HEK293 (cell line): ENCODE measurements around the gene CNOT11.
"Not testable (repeated sequence)": the region's sequence is repeated elsewhere in the genome, so short reads cannot be mapped to it uniquely, and the experiment has no call there.

Source experiments
- TCF7L2 ChIP-seq: IDR thresholded peaks from 2 replicates; pipeline ENCODE4 v1.6.1; 2011; ENCODE audit warnings: low read depth, mild to moderate bottlenecking, inconsistent platforms, low read length, moderate library complexity, borderline replicate concordance
- TRIM28 ChIP-seq: IDR thresholded peaks from 2 replicates; pipeline ENCODE4 v1.6.1; 2011; ENCODE audit warnings: low read length, control low read depth, borderline replicate concordance
- ZBTB1 ChIP-seq: fragments of 450-650 bp; formaldehyde crosslinking; IDR thresholded peaks from 2 replicates; pipeline ENCODE4 v1.5.1; 2016; ENCODE audit warnings: missing biosample characterization, missing genetic modification characterization
- ZFP3 ChIP-seq: fragments of 450-650 bp; formaldehyde crosslinking; IDR thresholded peaks from 2 replicates; pipeline ENCODE4 v1.5.1; 2016; ENCODE audit warnings: low read depth, missing biosample characterization, missing genetic modification characterization
- ZNF155 ChIP-seq: fragments of 450-650 bp; formaldehyde crosslinking; IDR thresholded peaks from 2 replicates; pipeline ENCODE4 v1.5.1; 2016; ENCODE audit warnings: missing biosample characterization, missing genetic modification characterization
- ZNF169 ChIP-seq: fragments of 450-650 bp; formaldehyde crosslinking; IDR thresholded peaks from 2 replicates; pipeline ENCODE4 v1.5.1; 2016; ENCODE audit warnings: missing biosample characterization, missing genetic modification characterization
- ZNF174 ChIP-seq: fragments of 450-650 bp; formaldehyde crosslinking; IDR thresholded peaks from 2 replicates; pipeline ENCODE4 v1.5.0; 2017; ENCODE audit warnings: missing biosample characterization, mild to moderate bottlenecking, missing genetic modification characterization
- ZNF223 ChIP-seq: fragments of 450-650 bp; formaldehyde crosslinking; IDR thresholded peaks from 2 replicates; pipeline ENCODE4 v1.5.1; 2016; ENCODE audit warnings: missing biosample characterization, missing genetic modification characterization
- ZNF510 ChIP-seq: fragments of 450-650 bp; formaldehyde crosslinking; IDR thresholded peaks from 2 replicates; pipeline ENCODE4 v1.5.1; 2018; ENCODE audit warnings: mild to moderate bottlenecking, missing genetic modification characterization, missing biosample characterization; ENCODE audit not compliant: insufficient replicate concordance
- ZNF629 ChIP-seq: fragments of 450-650 bp; formaldehyde crosslinking; IDR thresholded peaks from 2 replicates; pipeline ENCODE4 v1.5.1; 2017; ENCODE audit warnings: missing biosample characterization, missing genetic modification characterization
- TF ChIP-seq, protein P1 (sequence below): fragments of 450-650 bp; formaldehyde crosslinking; IDR thresholded peaks from 2 replicates; pipeline ENCODE4 v1.5.1; 2016; ENCODE audit warnings: missing biosample characterization, missing genetic modification characterization
- TF ChIP-seq, protein P2 (sequence below): fragments of 450-650 bp; formaldehyde crosslinking; IDR thresholded peaks from 2 replicates; pipeline ENCODE4 v1.5.1; 2016; ENCODE audit warnings: missing biosample characterization, missing genetic modification characterization

DNA sequence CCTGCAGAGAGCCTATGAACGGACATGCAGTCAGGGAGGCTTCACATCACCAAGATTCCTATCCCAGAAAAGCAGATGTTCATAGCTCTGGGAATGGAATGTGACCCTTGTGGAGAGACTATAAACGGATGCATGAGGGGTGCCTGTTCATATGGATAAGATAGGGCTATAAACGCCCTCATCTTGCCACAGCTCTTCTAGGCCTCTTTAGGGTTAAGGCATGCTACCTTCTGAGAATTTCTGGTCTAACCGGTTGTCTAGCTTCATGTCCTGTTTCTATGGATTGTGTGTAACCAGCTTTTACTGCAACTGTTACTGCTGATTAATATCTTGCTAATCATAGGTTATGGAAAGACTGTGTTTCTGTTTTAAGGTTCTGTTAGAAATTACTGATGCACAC lies 8.3 kb upstream of the CNOT11 start:
- TF ChIP-seq ZBTB1 (tag by site-specific recombination); ZNF155; ZNF174 (tag by site-specific recombination); TCF7L2; ZNF223; TRIM28; ZNF510 (tag by site-specific recombination); ZNF169; ZNF629 (tag by site-specific recombination); ZFP3 (tag by site-specific recombination): not testable (repeated sequence)
- TF ChIP-seq, protein P1, sequence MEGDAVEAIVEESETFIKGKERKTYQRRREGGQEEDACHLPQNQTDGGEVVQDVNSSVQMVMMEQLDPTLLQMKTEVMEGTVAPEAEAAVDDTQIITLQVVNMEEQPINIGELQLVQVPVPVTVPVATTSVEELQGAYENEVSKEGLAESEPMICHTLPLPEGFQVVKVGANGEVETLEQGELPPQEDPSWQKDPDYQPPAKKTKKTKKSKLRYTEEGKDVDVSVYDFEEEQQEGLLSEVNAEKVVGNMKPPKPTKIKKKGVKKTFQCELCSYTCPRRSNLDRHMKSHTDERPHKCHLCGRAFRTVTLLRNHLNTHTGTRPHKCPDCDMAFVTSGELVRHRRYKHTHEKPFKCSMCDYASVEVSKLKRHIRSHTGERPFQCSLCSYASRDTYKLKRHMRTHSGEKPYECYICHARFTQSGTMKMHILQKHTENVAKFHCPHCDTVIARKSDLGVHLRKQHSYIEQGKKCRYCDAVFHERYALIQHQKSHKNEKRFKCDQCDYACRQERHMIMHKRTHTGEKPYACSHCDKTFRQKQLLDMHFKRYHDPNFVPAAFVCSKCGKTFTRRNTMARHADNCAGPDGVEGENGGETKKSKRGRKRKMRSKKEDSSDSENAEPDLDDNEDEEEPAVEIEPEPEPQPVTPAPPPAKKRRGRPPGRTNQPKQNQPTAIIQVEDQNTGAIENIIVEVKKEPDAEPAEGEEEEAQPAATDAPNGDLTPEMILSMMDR: not testable (repeated sequence)
- TF ChIP-seq, protein P2, sequence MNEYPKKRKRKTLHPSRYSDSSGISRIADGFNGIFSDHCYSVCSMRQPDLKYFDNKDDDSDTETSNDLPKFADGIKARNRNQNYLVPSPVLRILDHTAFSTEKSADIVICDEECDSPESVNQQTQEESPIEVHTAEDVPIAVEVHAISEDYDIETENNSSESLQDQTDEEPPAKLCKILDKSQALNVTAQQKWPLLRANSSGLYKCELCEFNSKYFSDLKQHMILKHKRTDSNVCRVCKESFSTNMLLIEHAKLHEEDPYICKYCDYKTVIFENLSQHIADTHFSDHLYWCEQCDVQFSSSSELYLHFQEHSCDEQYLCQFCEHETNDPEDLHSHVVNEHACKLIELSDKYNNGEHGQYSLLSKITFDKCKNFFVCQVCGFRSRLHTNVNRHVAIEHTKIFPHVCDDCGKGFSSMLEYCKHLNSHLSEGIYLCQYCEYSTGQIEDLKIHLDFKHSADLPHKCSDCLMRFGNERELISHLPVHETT (tag by site-specific recombination): not testable (repeated sequence)
